Keratinocyte (primary cell): ENCODE measurements around the gene LRP11.

Experiments
- CTCF ChIP-seq, 3 experiments: IDR thresholded peaks in 1 of 3; conservative IDR thresholded peaks in 1 of 3; optimal IDR thresholded peaks in 1 of 3; 2 replicates in 2 of 3; 3 replicates in 1 of 3; pipeline versions ENCODE3 to v1.5.1; 2011; ENCODE audit warnings: low read length in 3 of 3, mild to moderate bottlenecking in 3 of 3, moderate library complexity in 2 of 3, control low read depth in 1 of 3, inconsistent platforms in 1 of 3; ENCODE audit not compliant: insufficient read depth in 2 of 3; ENCODE audit errors: extremely low read depth in 1 of 3
- EZH2 ChIP-seq: IDR thresholded peaks from one replicate; pipeline ENCODE4 v1.6.1; 2012; ENCODE audit warnings: inconsistent platforms, mild to moderate bottlenecking, low read length, moderate library complexity

DNA sequence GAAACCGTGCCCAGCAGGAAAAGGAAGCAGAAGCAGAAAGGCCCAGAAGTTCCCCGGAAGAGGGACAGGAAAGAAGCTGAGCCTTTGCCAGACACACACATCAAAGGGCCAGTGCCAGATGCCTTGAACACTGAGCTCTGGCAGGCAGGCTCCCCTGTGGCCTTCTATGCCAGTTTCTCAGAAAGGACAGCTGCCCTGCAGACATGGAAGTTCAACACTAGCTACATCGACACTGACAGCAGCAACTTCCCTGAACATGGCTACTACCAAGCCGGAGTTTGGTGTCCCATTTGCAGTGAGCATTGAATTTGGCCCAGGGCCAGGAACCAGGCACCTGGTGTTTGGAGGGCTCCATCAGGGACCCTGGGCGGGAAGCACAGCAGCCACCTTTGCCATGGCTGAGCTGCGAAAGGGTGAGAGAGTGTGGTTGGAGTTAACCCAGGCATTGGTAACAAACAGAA lies 41.8 kb upstream of the LRP11 start:
- TF ChIP-seq CTCF (optimal IDR thresholded peaks at IDR 0.05 in 1 of 3, IDR thresholded peaks at IDR 0.05 in 1 of 3, conservative IDR thresholded peaks at IDR 0.05 in 1 of 3; ENCODE audit: extremely low read depth in 1 of 3, insufficient read depth in 2 of 3, low read length in 3 of 3) (no peak), EZH2 (no peak)
